GM15510 (cell line): Measurements from ENCODE around the gene GAL3ST1.

Experiments
- POLR2A ChIP-seq: IDR thresholded peaks from 3 replicates; pipeline ENCODE4 v1.6.1; 2011; ENCODE audit warnings: borderline replicate concordance; ENCODE audit not compliant: insufficient read length; ENCODE audit errors: extremely low read depth

The GAL3ST1 gene

DNA sequence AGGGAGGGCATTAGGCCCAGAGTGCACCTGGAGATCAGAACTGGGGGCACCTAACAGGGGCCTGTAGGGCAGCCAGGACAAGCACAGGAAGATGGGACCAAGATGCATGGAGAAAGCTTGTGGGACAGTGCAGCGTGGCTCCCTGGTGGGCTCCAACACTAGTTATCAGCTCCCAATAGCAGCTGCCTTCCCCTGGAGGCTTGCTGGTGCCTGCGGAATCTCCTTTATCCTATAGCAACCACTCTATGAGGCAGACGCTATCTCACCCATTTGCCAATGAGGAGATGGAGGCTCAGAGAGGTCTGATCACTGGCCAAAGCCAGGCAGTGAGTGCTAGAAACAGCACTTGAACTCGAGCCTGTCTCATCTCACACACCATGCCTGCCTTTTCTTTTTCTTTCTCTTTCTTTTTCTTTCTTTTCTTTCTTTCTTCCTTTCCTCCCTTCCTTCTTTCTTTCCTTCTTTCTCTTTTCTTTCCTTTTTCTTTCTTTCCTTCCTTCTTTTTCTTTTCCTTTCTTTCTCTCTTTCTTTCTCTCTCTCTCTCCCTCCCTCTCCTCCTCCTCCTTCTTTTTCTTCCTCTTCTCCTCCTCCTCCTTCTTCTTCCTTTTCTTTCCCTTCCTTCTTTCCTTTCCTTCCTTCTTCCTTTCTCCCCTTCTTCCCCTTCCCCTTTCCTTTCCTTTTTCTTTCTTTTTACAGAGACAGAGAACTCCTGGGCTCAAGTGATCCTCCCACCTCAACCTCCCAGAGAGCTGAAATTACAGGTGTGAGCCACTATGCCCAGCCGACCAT lies 52.9 kb downstream of the GAL3ST1 start:
- no peak for TF ChIP-seq POLR2A

GRCh38 chr22:30519842-30520425 lies 54.5 kb downstream of the GAL3ST1 start:
- TF ChIP-seq POLR2A, result no peak

- no peak for TF ChIP-seq POLR2A
Observed at GRCh38 chr22:30516731-30517130, 57.7 kb downstream of the GAL3ST1 start.

DNA sequence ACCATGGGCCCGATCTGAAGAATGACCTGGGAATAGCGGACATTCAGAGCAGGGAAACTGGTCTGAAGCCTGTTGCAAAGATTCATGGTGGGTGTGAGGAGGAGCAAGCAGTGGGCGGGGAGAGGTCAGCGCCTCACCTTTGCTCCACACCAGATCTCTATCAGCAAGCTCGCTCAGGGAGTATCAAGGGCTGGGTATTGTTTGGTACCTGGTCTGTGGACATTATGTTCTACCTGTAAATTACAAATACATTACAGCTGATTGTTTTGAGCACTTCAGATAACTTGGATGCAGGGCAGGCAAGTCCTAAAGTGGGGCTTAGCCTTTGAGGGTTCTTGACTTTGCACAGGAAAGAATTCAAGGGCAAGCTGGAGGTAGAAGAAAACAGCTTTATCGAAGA lies 58.2 kb downstream of the GAL3ST1 start:
- TF ChIP-seq POLR2A, result no peak

GRCh38 chr22:30514252-30514651 lies 60.2 kb downstream of the GAL3ST1 start:
- TF ChIP-seq POLR2A, result no peak

- TF ChIP-seq POLR2A, result no peak
Observed at GRCh38 chr22:30513462-30513861, 61.0 kb downstream of the GAL3ST1 start.

DNA sequence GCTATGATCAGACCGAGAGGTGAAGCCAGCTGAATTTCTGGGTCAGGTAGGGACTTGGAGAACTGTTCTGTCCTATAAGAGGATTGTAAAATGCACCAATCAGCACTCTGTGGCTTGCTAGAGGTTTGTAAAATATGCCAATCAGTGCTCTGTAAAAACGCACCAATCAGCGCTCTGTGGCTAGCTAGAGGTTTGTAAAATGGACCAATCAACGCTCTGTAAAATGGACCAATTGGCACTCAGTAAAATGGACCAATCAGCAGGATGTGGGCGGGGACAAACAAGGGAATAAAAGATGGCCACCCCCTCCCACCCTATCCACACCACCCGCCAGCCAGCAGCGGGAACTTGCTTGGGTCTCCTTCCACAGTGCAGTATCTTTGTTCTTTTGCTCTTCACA lies 62.6 kb downstream of the GAL3ST1 start:
- TF ChIP-seq POLR2A, result no peak

GRCh38 chr22:30511109-30511508 lies 63.4 kb downstream of the GAL3ST1 start:
- no peak for TF ChIP-seq POLR2A

- no peak for TF ChIP-seq POLR2A
Observed at GRCh38 chr22:30508216-30508615, 66.2 kb downstream of the GAL3ST1 start.

- no peak for TF ChIP-seq POLR2A
Observed at GRCh38 chr22:30507670-30508069, 66.8 kb downstream of the GAL3ST1 start.

- no peak for TF ChIP-seq POLR2A
Observed at GRCh38 chr22:30506507-30506968, 67.9 kb downstream of the GAL3ST1 start.
